Mesothelial cell of epicardium (in vitro differentiated cells): ENCODE measurements around the gene BMP8A. TPM values are rescaled to one million over a fixed set of nuclear protein-coding genes. Genes with fewer than 3 reads are reported as not detected.
"Not testable (repeated sequence)": the region's sequence is repeated elsewhere in the genome, so short reads cannot be mapped to it uniquely, and the experiment has no call there.

ENCODE experiments used
- DNase-seq, 2 experiments: peaks; one replicate each; pipeline ENCODE4 v3.0.0; 2021; ENCODE audit warnings: low spot score in 2 of 2; ENCODE audit not compliant: unreplicated experiment in 2 of 2
- H3K27ac Mint-ChIP-seq: 2 replicates; pipeline ENCODE4 v1.8.0; 2021; ENCODE audit warnings: mixed read lengths
- H3K27me3 Mint-ChIP-seq: 2 replicates; pipeline ENCODE4 v1.8.0; 2021; ENCODE audit warnings: low read depth, mixed read lengths
- H3K36me3 Mint-ChIP-seq: 2 replicates; pipeline ENCODE4 v1.8.0; 2021; ENCODE audit warnings: mixed read lengths
- H3K4me1 Mint-ChIP-seq: 2 replicates; pipeline ENCODE4 v1.8.0; 2021; ENCODE audit warnings: mixed read lengths
- H3K4me3 Mint-ChIP-seq: 2 replicates; pipeline ENCODE4 v1.8.0; 2021; ENCODE audit warnings: mild to moderate bottlenecking, moderate library complexity, mixed read lengths
- H3K9me3 Mint-ChIP-seq: 2 replicates; pipeline ENCODE4 v1.8.0; 2021; ENCODE audit warnings: mixed read lengths
- CTCF ChIP-seq: fragments of 200-600 bp; sonication (generic); IDR thresholded peaks from one replicate; pipeline ENCODE4 v1.5.0; 2021; ENCODE audit warnings: antibody characterized with exemption; ENCODE audit not compliant: unreplicated experiment
- total RNA-seq: library from RNA; stranded (reverse); gene quantifications from 3 replicates; pipeline ENCODE4 v1.2.1, GENCODE V29; 2021

The BMP8A gene
- total RNA-seq, 1 donor from 2014 or later: not detected

GRCh38 chr1:39522661-39523567 is 31.5 kb downstream of the BMP8A start:
- TF ChIP-seq CTCF: no peak
- H3K9me3 Mint-ChIP-seq: no peaks in the 10 kb centered on the region
- H3K4me1 Mint-ChIP-seq: no peaks in the 10 kb centered on the region
- peaks cover 6% of the 10 kb centered on the region for H3K36me3 Mint-ChIP-seq
- H3K4me3 Mint-ChIP-seq: no peak overlapping the region
- no peak overlapping the region for H3K27ac Mint-ChIP-seq
- DNase-seq: no peak
- H3K27me3 Mint-ChIP-seq: peaks cover 2% of the 10 kb centered on the region

- no peak for DNase-seq
- Mint-ChIP-seq H3K27ac (no peak overlapping the region), H3K27me3 (peaks cover 2% of the 10 kb centered on the region), H3K4me3 (no peak overlapping the region), H3K9me3 (no peaks in the 10 kb centered on the region), H3K36me3 (peaks cover 10% of the 10 kb centered on the region), H3K4me1 (no peaks in the 10 kb centered on the region)
- no peak for TF ChIP-seq CTCF
Measured at GRCh38 chr1:39524171-39524570, 32.7 kb downstream of the BMP8A start.

- DNase-seq: no peak
- Mint-ChIP-seq H3K4me3 (no peak overlapping the region), H3K27me3 (peaks cover 2% of the 10 kb centered on the region), H3K27ac (no peak overlapping the region), H3K9me3 (no peaks in the 10 kb centered on the region), H3K4me1 (no peaks in the 10 kb centered on the region), H3K36me3 (peaks cover 10% of the 10 kb centered on the region)
- no peak for TF ChIP-seq CTCF
Measured at GRCh38 chr1:39524591-39525365, 33.3 kb downstream of the BMP8A start.

- DNase-seq: no peak
- peaks cover 10% of the 10 kb centered on the region for H3K36me3 Mint-ChIP-seq
- no peak overlapping the region for H3K4me3 Mint-ChIP-seq
- peaks cover 2% of the 10 kb centered on the region for H3K27me3 Mint-ChIP-seq
- no peaks in the 10 kb centered on the region for H3K4me1 Mint-ChIP-seq
- H3K27ac Mint-ChIP-seq: no peak overlapping the region
- TF ChIP-seq CTCF: no peak
- H3K9me3 Mint-ChIP-seq: no peaks in the 10 kb centered on the region
Measured at GRCh38 chr1:39525366-39526165, 34.1 kb downstream of the BMP8A start.

GRCh38 chr1:39526466-39527189 is 35.2 kb downstream of the BMP8A start:
- no peaks in the 10 kb centered on the region for H3K9me3 Mint-ChIP-seq
- H3K4me3 Mint-ChIP-seq: no peak overlapping the region
- no peaks in the 10 kb centered on the region for H3K4me1 Mint-ChIP-seq
- peaks cover 14% of the 10 kb centered on the region for H3K36me3 Mint-ChIP-seq
- DNase-seq: no peak
- TF ChIP-seq CTCF: no peak
- H3K27ac Mint-ChIP-seq: no peak overlapping the region
- peaks cover 2% of the 10 kb centered on the region for H3K27me3 Mint-ChIP-seq

- DNase-seq, H3K27ac Mint-ChIP-seq, H3K27me3 Mint-ChIP-seq, H3K4me3 Mint-ChIP-seq, H3K9me3 Mint-ChIP-seq, H3K4me1 Mint-ChIP-seq: not testable (repeated sequence)
- peaks cover 19% of the 10 kb centered on the region for H3K36me3 Mint-ChIP-seq
Measured at GRCh38 chr1:39527190-39527579, 35.7 kb downstream of the BMP8A start.
